Duodenal mucosa (tissue), 2 donors: ENCODE measurements around the gene MEGF9.

Experiments used
- H3K27ac ChIP-seq: one replicate; pipeline ENCODE4 v1.7.0; 2013; ENCODE audit warnings: low read depth, low read length
- H3K27me3 ChIP-seq, 2 donors: one replicate each; pipeline ENCODE4 v1.7.0; 2013; ENCODE audit warnings: low read length in 2 of 2, control low read depth in 1 of 2; ENCODE audit not compliant: insufficient read depth in 2 of 2, control insufficient read depth in 1 of 2
- H3K36me3 ChIP-seq, 2 donors: one replicate each; pipeline ENCODE4 v1.7.0; 2013; ENCODE audit warnings: low read length in 2 of 2, control low read depth in 1 of 2; ENCODE audit not compliant: insufficient read depth in 2 of 2, control insufficient read depth in 1 of 2
- H3K4me1 ChIP-seq, 2 donors: one replicate each; pipeline ENCODE4 v1.7.0; 2013; ENCODE audit warnings: low read length in 2 of 2, control low read depth in 1 of 2; ENCODE audit not compliant: insufficient read depth in 2 of 2, control insufficient read depth in 1 of 2
- H3K4me3 ChIP-seq, 2 donors: one replicate each; pipeline ENCODE4 v1.7.0; 2013; ENCODE audit warnings: low read length in 2 of 2, low read depth in 1 of 2
- H3K9ac ChIP-seq, 2 donors: one replicate each; pipeline ENCODE4 v1.7.0; 2013; ENCODE audit warnings: low read length in 2 of 2, low read depth in 1 of 2
- H3K9me3 ChIP-seq, 2 donors: one replicate each; pipeline ENCODE4 v1.7.0; 2013; ENCODE audit warnings: low read length in 2 of 2, control low read depth in 1 of 2; ENCODE audit not compliant: control insufficient read depth in 1 of 2

MEGF9 gene

GRCh38 chr9:120690372-120690771 lies 23.9 kb downstream of the MEGF9 start:
- no peaks in the 10 kb centered on the region for H3K9me3 ChIP-seq
- H3K36me3 ChIP-seq = no peaks in the 10 kb centered on the region
- no peak overlapping the region for H3K4me3 ChIP-seq
- H3K9ac ChIP-seq = no peak overlapping the region
- no peaks in the 10 kb centered on the region for H3K27me3 ChIP-seq
- no peak overlapping the region for H3K27ac ChIP-seq
- peaks cover 0 to 9% of the 10 kb centered on the region in 2 donors for H3K4me1 ChIP-seq

GRCh38 chr9:120689860-120690259 lies 24.4 kb downstream of the MEGF9 start:
- no peak overlapping the region for H3K9ac ChIP-seq
- no peak overlapping the region for H3K4me3 ChIP-seq
- no peak overlapping the region for H3K27ac ChIP-seq
- no peaks in the 10 kb centered on the region for H3K36me3 ChIP-seq
- H3K27me3 ChIP-seq = no peaks in the 10 kb centered on the region
- no peaks in the 10 kb centered on the region for H3K9me3 ChIP-seq
- peaks cover 0 to 9% of the 10 kb centered on the region in 2 donors for H3K4me1 ChIP-seq

GRCh38 chr9:120688758-120689157 lies 25.5 kb downstream of the MEGF9 start:
- Histone ChIP-seq H3K9me3 (no peaks in the 10 kb centered on the region), H3K36me3 (no peaks in the 10 kb centered on the region), H3K9ac (no peak overlapping the region), H3K4me3 (no peak overlapping the region), H3K4me1 (no peaks in the 10 kb centered on the region), H3K27ac (no peak overlapping the region), H3K27me3 (no peaks in the 10 kb centered on the region)

GRCh38 chr9:120683150-120683549 lies 31.1 kb downstream of the MEGF9 start:
- H3K27me3 ChIP-seq = no peaks in the 10 kb centered on the region
- H3K9me3 ChIP-seq = no peaks in the 10 kb centered on the region
- H3K4me1 ChIP-seq = no peaks in the 10 kb centered on the region
- no peak overlapping the region for H3K9ac ChIP-seq
- H3K4me3 ChIP-seq = no peak overlapping the region
- H3K27ac ChIP-seq = no peak overlapping the region
- no peaks in the 10 kb centered on the region for H3K36me3 ChIP-seq

- no peak overlapping the region for H3K9ac ChIP-seq
- peaks cover 0 to 8% of the 10 kb centered on the region in 2 donors for H3K4me1 ChIP-seq
- no peak overlapping the region for H3K4me3 ChIP-seq
- no peaks in the 10 kb centered on the region for H3K9me3 ChIP-seq
- no peak overlapping the region for H3K27ac ChIP-seq
- no peaks in the 10 kb centered on the region for H3K27me3 ChIP-seq
- no peaks in the 10 kb centered on the region for H3K36me3 ChIP-seq
These were observed 33.1 kb downstream of the MEGF9 start for GRCh38 chr9:120681121-120681520.

GRCh38 chr9:120680579-120680978 lies 33.7 kb downstream of the MEGF9 start:
- Histone ChIP-seq H3K4me1 (peaks cover 0 to 8% of the 10 kb centered on the region in 2 donors), H3K27ac (no peak overlapping the region), H3K9me3 (no peaks in the 10 kb centered on the region), H3K4me3 (no peak overlapping the region), H3K27me3 (no peaks in the 10 kb centered on the region), H3K36me3 (no peaks in the 10 kb centered on the region), H3K9ac (no peak overlapping the region)

- no peak overlapping the region for H3K9ac ChIP-seq
- no peaks in the 10 kb centered on the region for H3K9me3 ChIP-seq
- H3K27me3 ChIP-seq = no peaks in the 10 kb centered on the region
- H3K4me1 ChIP-seq = peaks cover 0 to 8% of the 10 kb centered on the region in 2 donors
- H3K27ac ChIP-seq = no peak overlapping the region
- no peak overlapping the region for H3K4me3 ChIP-seq
- H3K36me3 ChIP-seq = no peaks in the 10 kb centered on the region
These were observed 34.1 kb downstream of the MEGF9 start for GRCh38 chr9:120680161-120680560.

GRCh38 chr9:120677965-120678364 lies 36.3 kb downstream of the MEGF9 start:
- H3K4me3 ChIP-seq = no peak overlapping the region
- no peaks in the 10 kb centered on the region for H3K36me3 ChIP-seq
- H3K9me3 ChIP-seq = no peaks in the 10 kb centered on the region
- H3K27me3 ChIP-seq = no peaks in the 10 kb centered on the region
- no peak overlapping the region for H3K9ac ChIP-seq
- H3K27ac ChIP-seq = no peak overlapping the region
- H3K4me1 ChIP-seq = peaks cover 0 to 8% of the 10 kb centered on the region in 2 donors

GRCh38 chr9:120676767-120677402 lies 37.4 kb downstream of the MEGF9 start:
- no peaks in the 10 kb centered on the region for H3K27me3 ChIP-seq
- peaks cover 0 to 8% of the 10 kb centered on the region in 2 donors for H3K4me1 ChIP-seq
- no peaks in the 10 kb centered on the region for H3K9me3 ChIP-seq
- no peaks in the 10 kb centered on the region for H3K36me3 ChIP-seq
- H3K27ac ChIP-seq = no peak overlapping the region
- H3K4me3 ChIP-seq = no peak overlapping the region
- no peak overlapping the region for H3K9ac ChIP-seq

- Histone ChIP-seq H3K9me3 (no peaks in the 10 kb centered on the region), H3K4me1 (peaks cover 0 to 3% of the 10 kb centered on the region in 2 donors), H3K9ac (no peak overlapping the region), H3K36me3 (no peaks in the 10 kb centered on the region), H3K27me3 (no peaks in the 10 kb centered on the region), H3K4me3 (no peak overlapping the region), H3K27ac (no peak overlapping the region)
These were observed 45.9 kb downstream of the MEGF9 start for GRCh38 chr9:120668399-120668798.
